ENCODE data around the gene OR2D2. TPM values are rescaled to one million over a fixed set of nuclear protein-coding genes. Genes with fewer than 3 reads are reported as not detected.

The OR2D2 gene
- total and polyA plus RNA-seq, 2 of the 4 experiments (the other 2 are of a cell fraction), result 0.07 to 0.36 TPM

GRCh38 chr11:6850526-6850925 lies 41.8 kb downstream of the OR2D2 start:
- no peak overlapping the region for H4K8ac ChIP-seq (ENCODE audit: low read depth in 2 of 2, low read length in 2 of 2)
- DNase-seq (no peak), ATAC-seq (ENCODE audit: low read depth) (no peak)
- H3K4me3 ChIP-seq (ENCODE audit: insufficient read depth, low read depth, low read length), result no peak overlapping the region
- H2AFZ ChIP-seq (replicated peaks; ENCODE audit: low read length, poor library complexity), result no peak overlapping the region
- H4K20me1 ChIP-seq (ENCODE audit: insufficient read depth, low read length), result no peaks in the 10 kb centered on the region
- H3K27me3 ChIP-seq (ENCODE audit: control insufficient read depth, insufficient read depth, low read length), result no peaks in the 10 kb centered on the region
- dilution Hi-C loops (cut with HindIII; ENCODE audit: low sequenced_read_pairs, unreplicated experiment), result no loop called here
- no peaks in the 10 kb centered on the region for H3K4me1 ChIP-seq (ENCODE audit: control insufficient read depth, insufficient read depth, low read length)
- H3K14ac ChIP-seq (replicated peaks; ENCODE audit: low read depth, low read length), result no peak overlapping the region
- ChIA-PET POLR2A (ENCODE audit: unreplicated experiment) (no interaction called here), CTCF (no interaction called here)
- H2BK5ac ChIP-seq (ENCODE audit: low read depth, low read length, poor library complexity, severe bottlenecking), result no peak overlapping the region
- no CpG with 5 or more reads among the region's 2 CpGs for WGBS, 2 experiments (ENCODE audit: extremely low coverage in 2 of 2, insufficient read length in 1 of 2)
- no peak overlapping the region for H2BK15ac ChIP-seq (ENCODE audit: low read depth, low read length)
- no peak overlapping the region for H4K91ac ChIP-seq (ENCODE audit: insufficient read depth, low read depth, low read length)
- H2AK5ac ChIP-seq (ENCODE audit: low read depth, low read length), result no peak overlapping the region
- H3K4me2 ChIP-seq (ENCODE audit: low read depth, low read length), result no peak overlapping the region
- no peak overlapping the region for H3K18ac ChIP-seq (ENCODE audit: low read depth, low read length)
- no peak overlapping the region for H2AK9ac ChIP-seq (replicated peaks; ENCODE audit: low read depth, low read length, poor library complexity)
- H3K9me3 ChIP-seq (ENCODE audit: control insufficient read depth, insufficient read depth, low read length), result peaks cover 1% of the 10 kb centered on the region; the same call in 1 of the 2 replicates
- no peak overlapping the region for H3K27ac ChIP-seq (ENCODE audit: insufficient read depth, low read length)
- no peak overlapping the region for H3K9ac ChIP-seq (ENCODE audit: low read depth, low read length)
- H3K23ac ChIP-seq (ENCODE audit: low read depth, low read length), result no peak overlapping the region
- in situ Hi-C loops (cut with MboI; ENCODE audit: low sequenced_read_pairs), result no loop called here
- H3K4ac ChIP-seq (ENCODE audit: low read depth, low read length), result no peak overlapping the region
- no peaks in the 10 kb centered on the region for H3K9me1 ChIP-seq (ENCODE audit: insufficient read depth, low read length)
- H3K56ac ChIP-seq (ENCODE audit: extremely low read depth, insufficient read depth, low read length), result no peak overlapping the region
- BruUV-seq (replicated peaks), result no TSS peak
- no peak overlapping the region for H4K5ac ChIP-seq (ENCODE audit: low read depth, low read length)
- H2BK120ac ChIP-seq (ENCODE audit: low read depth, low read length), result no peak overlapping the region
- TF ChIP-seq CEBPB (IDR thresholded peaks at IDR 0.05; ENCODE audit: low read depth, low read length) (no peak), POLR2A (IDR thresholded peaks at IDR 0.05; ENCODE audit: low read depth, low read length) (no peak), FOS (IDR thresholded peaks at IDR 0.05; ENCODE audit: low read depth, low read length) (no peak), RCOR1 (IDR thresholded peaks at IDR 0.05; ENCODE audit: insufficient replicate concordance, low read length) (no peak), CHD1 (IDR thresholded peaks at IDR 0.05; ENCODE audit: low read depth, low read length) (no peak), MAZ (IDR thresholded peaks at IDR 0.05; ENCODE audit: borderline replicate concordance, low read depth, low read length) (no peak), BHLHE40 (IDR thresholded peaks at IDR 0.05; ENCODE audit: low read depth, low read length) (no peak)
- H3K79me1 ChIP-seq (ENCODE audit: low read depth in 1 of 2, low read length in 2 of 2), result no peaks in the 10 kb centered on the region
- intact Hi-C loops (cut with micrococcal nuclease), result no loop called here
- H3K36me3 ChIP-seq (ENCODE audit: control insufficient read depth, insufficient read depth, low read length), result no peaks in the 10 kb centered on the region
- no peak overlapping the region for H2BK20ac ChIP-seq (ENCODE audit: low read depth, low read length)

All from IMR-90 (cell line).